OCI-LY3 (cell line): Measurements from ENCODE around the gene IPP.

Experiments used
- H2AFZ ChIP-seq: fragments of 200-600, 300-600 bp; shearing (Covaris generic); 2 replicates; pipeline ENCODE4 v1.6.0; 2014; ENCODE audit warnings: antibody characterized with exemption, low read depth, low read length
- H3K27ac ChIP-seq: fragments of 200-600, 300-600 bp; sonication (generic); 2 replicates; pipeline ENCODE4 v1.5.1; 2014; ENCODE audit warnings: mild to moderate bottlenecking, low read length, moderate library complexity, mixed read lengths
- H3K27me3 ChIP-seq: fragments of 200-600, 300-600 bp; sonication (generic); 2 replicates; pipeline ENCODE4 v1.6.1; 2014; ENCODE audit warnings: low read depth, low read length, mixed read lengths
- H3K36me3 ChIP-seq: fragments of 200-600, 300-600 bp; sonication (generic); replicated peaks from 2 replicates; pipeline ENCODE3; 2014; ENCODE audit warnings: low read depth, low read length, mixed read lengths
- H3K4me1 ChIP-seq: fragments of 300-600, 200-600 bp; sonication (generic); 2 replicates; pipeline ENCODE4 v1.6.1; 2014; ENCODE audit warnings: low read length, mixed read lengths
- H3K4me2 ChIP-seq: fragments of 200-600, 300-600 bp; sonication (generic); 2 replicates; pipeline ENCODE4 v1.6.1; 2014; ENCODE audit warnings: low read length, mixed read lengths
- H3K4me3 ChIP-seq: fragments of 300-600, 200-600 bp; sonication (generic); 2 replicates; pipeline ENCODE4 v1.5.1; 2014; ENCODE audit warnings: antibody characterized with exemption, mild to moderate bottlenecking, low read length, moderate library complexity
- H3K79me2 ChIP-seq: fragments of 300-600, 200-600 bp; shearing (Covaris generic); 2 replicates; pipeline ENCODE4 v1.6.1; 2014; ENCODE audit warnings: mild to moderate bottlenecking, low read length, mixed read lengths
- H3K9ac ChIP-seq: fragments of 300-600, 200-600 bp; shearing (Covaris generic); 2 replicates; pipeline ENCODE4 v1.6.0; 2014; ENCODE audit warnings: mild to moderate bottlenecking, low read length, moderate library complexity
- H3K9me3 ChIP-seq: fragments of 200-600, 300-600 bp; shearing (Covaris generic); 2 replicates; pipeline ENCODE4 v1.6.1; 2014; ENCODE audit warnings: low read length, mixed read lengths; ENCODE audit not compliant: insufficient read depth
- H4K20me1 ChIP-seq: fragments of 200-600, 300-600 bp; sonication (generic); 2 replicates; pipeline ENCODE4 v1.6.1; 2016; ENCODE audit warnings: low read length, mixed read lengths; ENCODE audit not compliant: insufficient read depth
- CTCF ChIP-seq: fragments of 200-600, 300-600 bp; sonication (generic); IDR thresholded peaks from 2 replicates; pipeline ENCODE4 v1.5.1; 2014; ENCODE audit warnings: antibody characterized with exemption, low read length, low read depth
- EZH2phosphoT487 ChIP-seq: fragments of 200-600 bp; shearing (Covaris generic); IDR thresholded peaks from 2 replicates; pipeline ENCODE4 v1.6.1; 2018; ENCODE audit warnings: antibody characterized with exemption, mixed run types, low read depth

IPP gene

GRCh38 chr1:45775794-45776193 lies 25.3 kb upstream of the IPP start:
- Histone ChIP-seq H3K4me2 (no peak overlapping the region), H3K36me3 (no peaks in the 10 kb centered on the region), H3K4me1 (no peaks in the 10 kb centered on the region), H3K9ac (no peak overlapping the region), H3K9me3 (no peaks in the 10 kb centered on the region), H4K20me1 (no peaks in the 10 kb centered on the region), H3K4me3 (no peak overlapping the region), H3K27me3 (no peaks in the 10 kb centered on the region), H2AFZ (no peak overlapping the region), H3K79me2 (no peaks in the 10 kb centered on the region), H3K27ac (no peak overlapping the region)
- TF ChIP-seq EZH2phosphoT487 (no peak), CTCF (no peak)

GRCh38 chr1:45772971-45773370 lies 22.5 kb upstream of the IPP start:
- Histone ChIP-seq H3K36me3 (no peaks in the 10 kb centered on the region), H3K9ac (no peak overlapping the region), H3K9me3 (no peaks in the 10 kb centered on the region), H3K27ac (no peak overlapping the region), H4K20me1 (no peaks in the 10 kb centered on the region), H3K4me2 (no peak overlapping the region), H3K4me3 (no peak overlapping the region), H2AFZ (no peak overlapping the region), H3K4me1 (no peaks in the 10 kb centered on the region), H3K79me2 (no peaks in the 10 kb centered on the region), H3K27me3 (no peaks in the 10 kb centered on the region)
- TF ChIP-seq EZH2phosphoT487 (no peak), CTCF (no peak)

GRCh38 chr1:45769261-45769932 lies 18.9 kb upstream of the IPP start:
- Histone ChIP-seq H2AFZ (0 out of 2 replicates have a peak overlapping the region, but pooled peaks have one; percentile 70), H3K4me3 (no peak overlapping the region)

GRCh38 chr1:45767035-45767434 lies 16.6 kb upstream of the IPP start:
- H3K4me1 ChIP-seq, result no peaks in the 10 kb centered on the region
- H3K36me3 ChIP-seq, result no peaks in the 10 kb centered on the region
- no peak overlapping the region for H2AFZ ChIP-seq
- H3K79me2 ChIP-seq, result no peaks in the 10 kb centered on the region
- no peaks in the 10 kb centered on the region for H3K9me3 ChIP-seq
- H4K20me1 ChIP-seq, result no peaks in the 10 kb centered on the region
- no peak overlapping the region for H3K4me2 ChIP-seq
- no peak overlapping the region for H3K9ac ChIP-seq
- H3K4me3 ChIP-seq, result no peak overlapping the region
- no peaks in the 10 kb centered on the region for H3K27me3 ChIP-seq
- H3K27ac ChIP-seq, result no peak overlapping the region
- TF ChIP-seq CTCF, result no peak

More at GRCh38 chr1:45769261-45769932, 18.9 kb upstream of the IPP start:
- Histone ChIP-seq H3K27ac (no peak overlapping the region), H3K27me3 (no peaks in the 10 kb centered on the region), H3K9ac (no peak overlapping the region), H3K36me3 (no peaks in the 10 kb centered on the region), H3K4me2 (no peak overlapping the region), H3K79me2 (no peaks in the 10 kb centered on the region), H4K20me1 (no peaks in the 10 kb centered on the region), H3K4me1 (no peaks in the 10 kb centered on the region), H3K9me3 (no peaks in the 10 kb centered on the region)
- TF ChIP-seq EZH2phosphoT487, result no peak
- TF ChIP-seq CTCF, result no peak
